ENCODE results near the gene S100P.
A peak's percentile ranks its signal among the peaks of the same experiment; 100 is the strongest.
"Not testable (repeated sequence)": the region's sequence is repeated elsewhere in the genome, so short reads cannot be mapped to it uniquely, and the experiment has no call there.

S100P gene

DNA sequence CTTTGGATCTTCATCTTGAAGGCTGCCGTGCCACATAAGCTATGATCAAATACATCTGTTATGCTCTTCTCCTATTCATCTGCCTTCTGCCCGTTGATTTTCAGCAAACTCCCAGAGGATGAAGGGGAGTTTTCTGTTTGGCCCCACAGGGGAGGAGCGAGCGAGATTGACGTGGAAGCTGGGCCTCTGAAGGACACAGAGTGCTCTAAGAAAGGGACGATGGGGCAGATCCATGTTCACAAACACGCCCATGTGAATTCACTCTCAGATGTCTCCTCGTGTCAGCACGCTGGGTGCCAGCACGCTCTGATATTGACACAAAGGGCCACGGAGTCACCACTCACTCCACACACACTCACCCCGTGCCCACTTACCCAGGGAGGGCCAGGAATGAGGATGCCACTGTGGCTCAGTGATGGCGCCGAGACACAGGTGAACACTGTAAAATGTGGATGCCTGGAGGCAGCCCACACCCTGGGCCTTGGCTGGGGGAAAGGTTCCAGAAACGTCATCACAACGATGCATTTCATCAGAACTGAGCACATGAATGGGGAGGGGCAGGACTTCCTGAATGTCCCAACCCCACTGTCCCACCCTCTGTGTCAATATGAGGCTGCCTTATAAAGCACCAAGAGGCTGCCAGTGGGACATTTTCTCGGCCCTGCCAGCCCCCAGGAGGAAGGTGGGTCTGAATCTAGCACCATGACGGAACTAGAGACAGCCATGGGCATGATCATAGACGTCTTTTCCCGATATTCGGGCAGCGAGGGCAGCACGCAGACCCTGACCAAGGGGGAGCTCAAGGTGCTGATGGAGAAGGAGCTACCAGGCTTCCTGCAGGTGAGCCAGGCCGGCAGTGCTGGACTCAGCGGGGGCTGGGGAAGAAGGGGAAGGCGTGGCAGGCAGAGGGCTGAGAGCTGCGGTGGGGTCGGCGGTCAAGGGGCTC is at the start of gene S100P:
TSS of gene S100P (plus strand) at position 648 of the 946 bp plus-strand sequence. CDS start at position 703, 55 bp downstream.
- no peak for DNase-seq (ENCODE audit: low spot score)

DNA sequence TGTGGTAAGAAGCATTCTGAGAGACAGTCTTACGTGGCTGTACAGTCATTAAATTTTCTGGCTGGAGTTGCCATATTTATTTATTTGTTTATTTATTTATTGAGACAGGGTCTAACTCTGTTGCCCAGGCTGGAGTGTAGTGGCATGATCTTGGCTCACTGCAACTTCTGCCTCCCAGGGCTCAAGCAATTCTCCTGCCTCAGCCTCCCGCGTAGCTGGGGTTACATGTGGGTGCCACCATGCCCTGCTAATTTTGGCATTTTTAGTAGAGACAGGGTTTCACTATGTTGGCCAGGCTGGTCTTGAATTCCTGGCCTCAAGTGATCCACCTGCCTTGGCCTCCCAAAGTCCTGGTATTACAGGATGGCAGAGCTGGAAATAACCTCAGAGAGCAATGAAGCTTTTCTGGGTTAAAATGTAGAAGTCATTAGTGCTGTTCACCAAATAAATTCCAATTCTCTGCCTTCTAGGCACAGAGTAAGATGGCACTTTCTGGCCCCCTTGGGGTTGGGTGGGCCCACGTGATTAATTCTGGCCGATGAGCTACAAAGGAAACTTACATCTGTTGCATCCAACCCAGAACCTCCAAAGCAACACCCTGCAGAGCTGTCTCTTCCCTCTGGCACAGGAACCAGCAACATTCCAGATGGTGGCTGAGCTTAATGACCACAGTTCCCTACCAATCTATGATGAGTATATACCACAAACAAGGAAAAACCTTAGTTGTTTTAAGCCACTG is 48.7 kb upstream of the S100P start:
- DNase-seq (ENCODE audit: low spot score), result no peak

DNA sequence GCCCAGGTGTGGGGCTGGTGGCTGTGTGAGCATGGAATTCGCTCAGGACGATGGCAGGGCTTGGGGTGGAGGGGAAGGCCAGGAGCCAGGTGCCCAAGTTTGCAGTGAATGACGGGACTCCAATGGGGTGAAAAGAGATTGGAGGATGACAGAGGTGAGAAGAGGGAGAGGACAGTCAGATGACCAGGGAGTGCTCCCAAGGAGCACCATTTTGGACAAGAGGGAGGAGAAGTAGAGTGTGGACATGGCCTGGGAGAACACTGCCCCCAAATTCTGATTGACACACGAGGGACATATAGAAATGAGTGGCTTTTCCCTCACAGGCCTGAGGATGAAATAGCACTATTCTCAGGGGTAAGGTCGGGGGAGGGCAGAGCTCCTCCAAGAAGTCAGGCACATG is 46.5 kb upstream of the S100P start:
- no peak for DNase-seq (ENCODE audit: low spot score)

DNA sequence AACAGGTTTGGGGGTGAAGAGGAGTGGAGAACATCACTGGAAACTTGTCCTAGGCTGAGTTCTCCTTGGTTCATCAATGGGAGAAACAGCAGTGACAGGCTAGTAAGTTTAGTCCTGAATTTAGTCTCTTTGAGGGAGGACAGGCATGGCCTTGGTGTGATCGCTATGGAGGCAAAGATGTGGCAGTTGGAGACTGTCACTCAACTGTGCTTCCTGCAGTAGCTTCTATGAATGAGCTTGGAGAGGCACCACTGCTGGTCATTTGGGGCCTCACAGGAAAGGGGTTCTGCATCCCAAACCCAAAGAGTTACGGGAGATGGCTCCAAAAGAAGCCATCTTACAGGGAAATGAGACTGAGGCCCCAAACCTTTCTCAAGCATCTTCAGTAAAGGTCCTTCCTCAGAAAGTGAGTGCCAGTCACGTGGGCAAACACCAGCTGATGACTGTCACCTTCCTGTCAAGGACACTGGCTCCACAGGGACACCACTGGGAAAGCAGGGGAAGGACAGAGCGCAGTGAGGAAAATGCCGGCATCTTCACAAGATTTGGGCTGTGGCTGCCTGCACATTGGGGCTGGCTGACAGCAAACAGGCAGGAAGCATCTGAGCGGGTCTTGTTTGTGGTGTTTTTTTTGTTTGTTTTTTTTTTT is 46.0 kb upstream of the S100P start:
- DNase-seq (ENCODE audit: low spot score), result no peak

DNA sequence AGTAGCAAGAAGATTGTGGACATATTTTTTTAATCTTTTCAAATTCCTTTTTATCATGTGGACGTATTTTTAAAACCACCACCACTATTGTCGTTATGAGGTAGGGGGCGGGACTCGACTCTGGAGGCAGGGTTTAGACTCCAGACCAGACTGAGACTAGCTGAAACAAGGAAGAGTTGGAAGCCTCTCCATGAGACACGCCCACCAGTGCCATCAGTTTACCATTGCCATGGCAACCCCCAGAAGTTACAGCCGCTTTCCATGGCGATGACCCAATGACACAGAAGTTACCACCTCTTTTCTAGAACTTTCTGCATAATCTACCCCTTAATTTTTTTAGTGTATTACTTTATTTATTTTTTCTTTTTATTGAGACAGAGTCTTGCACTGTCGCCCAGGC is 44.5 kb upstream of the S100P start:
- DNase-seq (ENCODE audit: low spot score), result no peak

DNA sequence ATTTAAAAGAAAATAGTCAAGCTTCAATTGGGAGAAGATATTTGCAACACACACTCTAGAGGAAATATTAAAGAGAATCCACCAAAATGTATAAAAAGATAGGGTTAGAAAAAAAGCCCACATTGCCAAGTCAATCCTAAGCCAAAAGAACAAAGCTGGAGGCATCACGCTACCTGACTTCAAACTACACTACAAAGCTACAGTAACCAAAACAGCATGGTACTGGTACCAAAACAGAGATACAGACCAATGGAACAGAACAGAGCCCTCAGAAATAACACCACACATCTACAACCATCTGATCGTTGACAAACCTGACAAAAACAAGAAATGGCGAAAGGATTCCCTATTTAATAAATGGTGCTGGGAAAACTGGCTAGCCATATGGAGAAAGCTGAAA is 39.5 kb upstream of the S100P start:
- not testable (repeated sequence) for DNase-seq (ENCODE audit: low spot score)

DNA sequence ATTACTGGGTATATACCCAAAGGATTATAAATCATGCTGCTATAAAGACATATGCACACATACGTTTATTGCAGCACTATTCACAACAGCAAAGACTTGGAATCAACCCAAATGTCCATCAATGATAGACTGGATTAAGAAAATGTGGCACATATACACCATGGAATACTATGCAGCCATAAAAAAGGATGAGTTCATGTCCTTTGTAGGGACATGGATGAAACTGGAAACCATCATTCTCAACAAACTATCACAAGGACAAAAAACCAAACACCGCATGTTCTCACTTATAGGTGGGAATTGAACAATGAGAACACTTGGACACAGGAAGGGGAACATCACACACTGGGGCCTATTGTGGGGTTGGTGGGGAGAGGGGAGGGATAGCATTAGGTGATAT is 38.4 kb upstream of the S100P start:
- DNase-seq (ENCODE audit: low spot score), result not testable (repeated sequence)

DNA sequence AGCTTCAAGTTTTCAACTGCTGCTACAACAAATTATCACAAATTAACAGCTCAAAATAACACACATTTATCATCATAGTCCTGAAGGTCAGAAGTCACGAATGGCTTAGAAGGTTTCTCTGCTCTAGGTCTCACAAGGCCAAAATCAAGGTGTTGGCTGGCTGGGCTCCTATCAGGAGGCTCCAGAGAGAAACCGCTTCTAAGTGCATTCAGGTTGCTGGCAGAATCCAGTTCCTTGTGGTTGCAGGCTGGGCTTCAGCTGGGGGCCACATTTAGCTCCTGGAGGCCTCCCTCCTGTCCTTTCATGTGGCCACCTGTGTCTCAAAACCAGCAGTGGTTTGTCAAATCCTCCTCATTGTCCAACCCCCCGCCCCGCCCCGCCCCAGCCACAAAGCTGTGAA is 37.8 kb upstream of the S100P start:
- no peak for DNase-seq (ENCODE audit: low spot score)

DNA sequence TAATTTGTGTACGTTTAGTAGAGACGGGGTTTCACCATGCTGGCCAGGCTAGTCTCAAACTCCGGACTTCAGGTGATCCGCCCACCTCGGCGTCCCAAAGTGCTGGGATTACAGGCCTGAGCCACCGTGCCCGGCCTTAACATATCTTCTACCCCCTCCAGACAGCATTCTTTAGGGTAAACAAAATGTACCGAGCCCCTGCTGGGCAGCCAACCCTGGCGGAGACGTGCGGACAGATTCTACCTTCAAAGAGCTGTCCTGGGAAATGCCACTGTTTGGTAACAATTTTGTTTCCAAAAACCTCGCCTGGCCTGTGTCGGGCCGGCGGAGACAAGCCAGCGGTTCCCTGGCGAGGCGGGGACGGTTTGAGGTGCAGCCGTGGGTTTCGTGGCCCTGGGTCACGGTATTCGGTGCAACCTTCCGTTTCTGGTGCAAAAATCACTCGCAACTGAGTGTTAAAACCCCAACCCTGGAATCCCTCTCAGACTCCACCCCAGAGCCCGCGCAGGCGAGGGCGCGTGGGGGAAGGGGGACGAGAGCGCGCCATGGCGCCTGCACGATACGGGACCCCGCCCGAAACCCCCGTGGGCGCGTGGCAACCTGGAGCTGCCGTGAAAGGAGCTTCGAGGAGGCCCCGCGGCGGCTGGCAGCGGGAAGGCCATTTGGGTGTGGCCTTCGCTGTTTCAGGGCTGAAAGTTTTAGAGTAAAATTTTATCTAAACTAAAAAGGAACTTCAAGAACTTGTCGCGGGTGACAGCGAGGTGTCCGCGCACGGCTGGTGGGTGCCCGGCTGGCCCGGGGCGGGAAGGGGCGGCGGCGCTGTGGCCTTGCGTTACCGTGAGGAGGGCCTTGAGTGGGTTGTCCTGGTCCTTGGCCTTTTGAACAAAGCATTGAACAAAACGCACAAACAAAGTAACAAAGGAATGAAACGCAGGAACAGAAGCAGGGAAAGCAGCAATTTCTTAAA is 36.2 kb upstream of the S100P start:
- DNase-seq (ENCODE audit: low spot score), result no peak

DNA sequence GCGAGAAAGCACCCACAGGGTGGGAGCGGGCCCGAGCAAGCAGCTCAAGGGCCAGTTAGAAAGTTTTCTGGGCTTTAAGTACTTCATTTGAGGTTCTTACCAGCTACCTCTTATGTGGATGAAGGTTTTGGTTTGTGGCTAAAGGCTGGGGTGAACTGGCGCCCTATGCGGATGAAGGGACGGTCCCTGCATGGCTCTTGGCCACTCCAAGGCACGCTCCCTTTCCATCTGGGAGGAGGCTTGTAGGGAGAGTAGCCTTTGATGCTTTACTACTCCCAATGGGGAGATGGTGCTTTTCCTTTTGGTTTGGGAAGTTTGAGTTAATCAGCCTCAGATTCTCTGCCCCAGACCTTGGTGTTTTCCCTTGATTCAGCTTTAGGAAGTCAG is 35.5 kb upstream of the S100P start:
- DNase-seq (ENCODE audit: low spot score), result no peak

DNA sequence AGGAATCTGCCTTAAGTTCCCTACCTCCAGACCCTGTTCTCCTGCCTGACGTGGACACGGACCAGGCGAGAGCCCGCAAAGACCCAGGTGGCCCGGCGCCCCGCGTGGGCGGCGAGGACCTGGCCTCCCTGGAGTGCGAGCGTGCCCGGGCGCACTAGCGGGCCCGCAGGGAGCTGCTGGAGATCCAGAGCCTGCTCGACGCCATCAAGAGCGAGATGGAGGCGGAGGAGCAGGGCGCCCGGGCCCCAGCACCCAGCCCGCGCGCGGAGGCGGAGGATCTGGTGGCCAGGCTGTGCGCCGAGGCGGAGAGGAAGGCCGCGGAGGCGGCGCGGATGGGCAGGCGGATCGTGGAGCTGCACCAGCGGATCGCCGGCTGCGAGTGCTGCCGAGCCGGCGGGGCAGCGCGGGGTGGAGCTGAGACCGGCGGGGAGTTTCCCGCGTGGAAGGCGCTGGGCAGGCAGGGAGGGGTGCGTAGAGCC is 35.0 kb upstream of the S100P start:
- peak; percentile 54 for DNase-seq (ENCODE audit: low spot score)

DNA sequence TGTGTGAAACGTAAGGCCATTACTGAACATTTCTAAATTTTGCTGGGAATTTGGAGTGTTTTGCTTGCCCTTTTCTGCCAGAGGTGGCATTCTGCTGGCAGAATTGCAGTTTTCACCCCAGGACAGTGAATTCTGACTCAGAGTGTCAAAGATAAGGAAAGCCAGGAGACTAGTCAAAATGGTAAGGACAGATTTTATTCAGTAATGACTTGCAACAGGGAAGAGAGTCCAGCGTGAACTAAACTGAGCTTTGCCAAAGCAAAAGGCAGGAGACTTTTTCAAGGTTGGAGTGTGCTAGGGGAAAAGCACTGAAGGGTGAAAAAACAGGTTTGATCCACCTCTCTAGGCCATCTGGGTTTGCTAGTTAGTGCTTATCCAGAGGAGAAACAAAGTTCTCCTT is 33.8 kb upstream of the S100P start:
- DNase-seq (ENCODE audit: low spot score), result no peak

DNA sequence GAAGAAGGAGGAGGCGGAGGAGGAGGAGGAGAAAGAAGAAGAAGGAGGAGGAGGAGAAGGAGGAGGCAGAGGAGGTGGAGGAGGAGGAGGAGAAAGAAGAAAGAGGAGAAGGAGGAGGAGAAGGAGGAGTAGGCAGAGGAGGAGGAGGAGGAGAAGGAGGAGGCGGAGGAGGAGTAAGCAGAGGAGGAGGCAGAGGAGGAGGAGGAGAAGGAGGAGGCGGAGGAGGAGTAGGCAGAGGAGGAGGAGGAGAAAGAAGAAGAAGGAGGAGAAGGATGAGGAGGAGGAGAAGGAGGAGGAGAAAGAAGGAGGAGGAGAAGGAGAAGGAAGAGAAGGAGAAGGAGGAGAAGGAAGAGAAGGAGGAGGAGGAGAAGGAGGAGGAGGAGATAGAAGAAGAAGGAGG is 33.2 kb upstream of the S100P start:
- DNase-seq (ENCODE audit: low spot score), result no peak

DNA sequence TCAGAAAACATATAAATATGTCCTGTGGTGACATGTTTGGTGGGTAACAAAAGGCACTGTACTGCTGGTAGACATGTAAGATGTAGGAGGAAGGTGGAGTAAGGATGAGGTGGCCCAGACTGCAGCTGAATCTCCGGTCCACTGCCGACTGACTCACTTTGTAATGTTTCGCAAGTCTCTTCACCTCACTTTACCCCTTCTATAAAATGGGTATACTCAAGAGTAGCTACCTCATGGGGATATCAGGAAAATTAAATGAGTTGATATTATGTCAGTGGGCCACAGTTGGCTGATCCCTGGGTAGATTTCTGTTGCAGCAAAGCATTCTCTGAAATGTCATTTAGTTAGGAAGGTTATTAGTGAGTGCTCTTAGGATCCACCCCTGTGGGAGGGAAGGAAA is 31.1 kb upstream of the S100P start:
- DNase-seq (ENCODE audit: low spot score), result no peak

DNA sequence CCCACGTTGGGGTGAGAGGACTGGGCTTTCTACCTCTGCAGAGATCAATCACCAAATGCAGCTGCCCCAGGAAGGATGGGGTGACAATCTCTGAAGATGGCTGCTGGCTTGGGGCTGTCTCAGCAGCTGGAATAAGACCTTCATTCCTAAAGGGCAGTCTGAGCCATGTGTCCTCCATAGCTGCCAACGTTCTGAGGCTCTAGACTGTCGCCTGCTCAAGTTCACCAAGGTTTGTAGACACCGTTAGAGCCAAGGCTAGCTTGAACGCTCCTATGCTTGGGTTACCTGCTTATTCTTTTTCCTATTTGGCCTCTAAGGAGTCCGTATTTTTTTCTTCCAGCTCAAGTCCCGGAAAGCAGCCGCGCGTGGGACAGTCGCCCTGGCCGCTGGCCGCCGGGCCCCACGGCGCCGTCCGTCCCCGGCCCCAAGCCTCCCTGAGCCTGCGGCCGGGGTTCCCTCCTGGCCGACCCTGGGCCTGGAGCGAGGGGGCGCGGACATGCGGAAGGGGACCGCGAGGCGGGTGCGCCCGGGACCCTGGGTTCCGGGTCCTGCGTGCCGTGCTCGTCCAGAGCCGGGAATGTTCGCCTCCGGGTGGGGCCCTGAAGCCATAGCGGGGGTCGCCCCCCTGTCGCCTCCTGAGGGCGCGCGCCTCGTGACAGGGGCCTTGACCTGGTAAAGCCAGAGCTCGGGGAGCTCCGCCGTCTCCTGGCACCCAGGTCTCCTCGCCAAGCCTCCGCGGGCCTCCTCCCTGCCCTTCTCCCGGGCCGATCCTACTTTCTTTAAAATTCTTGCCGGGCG is 29.9 kb upstream of the S100P start:
- DNase-seq (ENCODE audit: low spot score), result no peak

DNA sequence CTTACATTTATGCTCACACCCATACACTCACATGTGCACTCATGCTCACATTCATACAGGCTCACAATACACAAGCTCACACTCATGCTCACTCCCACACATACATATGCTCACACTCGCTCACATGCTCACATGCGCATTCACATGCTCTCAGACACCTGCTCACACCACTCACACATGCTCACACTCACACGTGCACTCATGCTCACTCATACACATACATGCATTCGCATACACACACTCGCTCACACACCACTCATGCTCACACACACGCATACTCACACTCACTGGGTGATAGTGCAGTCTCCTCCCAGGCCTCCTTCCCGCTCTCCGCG is 28.4 kb upstream of the S100P start:
- no peak for DNase-seq (ENCODE audit: low spot score)

DNA sequence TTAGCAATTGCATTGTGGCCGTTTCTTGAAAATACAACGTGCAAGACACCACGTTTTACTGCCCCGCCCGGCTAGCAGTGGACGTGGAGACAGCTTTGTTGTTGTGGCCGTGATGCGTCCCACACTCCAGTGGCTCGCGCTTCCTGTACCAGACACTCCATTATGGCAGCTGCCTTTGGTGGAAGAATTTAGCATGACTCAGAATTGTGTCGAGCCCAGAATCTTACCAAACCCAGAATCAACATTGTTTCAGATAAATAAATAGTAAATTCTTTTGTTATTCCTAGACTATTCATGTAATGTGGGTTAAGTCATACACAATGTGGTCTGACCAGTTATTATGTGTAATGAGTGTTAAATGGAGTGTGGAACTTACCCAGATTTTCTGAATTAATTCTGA is 25.3 kb upstream of the S100P start:
- DNase-seq (ENCODE audit: low spot score), result peak; percentile 75

DNA sequence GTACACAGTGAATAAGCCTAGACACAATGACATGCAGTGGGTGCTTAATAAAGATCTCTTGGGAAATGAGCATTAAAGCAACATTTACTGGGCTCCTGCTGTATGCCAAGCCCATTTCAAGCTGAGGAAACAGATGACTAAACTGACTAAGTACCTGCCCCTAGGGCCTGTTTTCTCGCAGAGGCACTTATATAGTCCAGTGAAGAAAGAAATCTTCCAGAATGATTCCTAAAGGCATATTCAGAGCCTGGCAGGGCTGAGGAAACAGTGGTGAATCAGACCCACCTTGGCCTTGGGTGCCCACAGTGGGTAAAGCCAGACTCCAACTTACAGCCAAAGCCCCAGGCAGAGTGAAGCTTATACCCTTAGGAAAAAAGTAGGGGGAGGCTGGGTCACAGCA is 22.0 kb upstream of the S100P start:
- no peak for DNase-seq (ENCODE audit: low spot score)

DNA sequence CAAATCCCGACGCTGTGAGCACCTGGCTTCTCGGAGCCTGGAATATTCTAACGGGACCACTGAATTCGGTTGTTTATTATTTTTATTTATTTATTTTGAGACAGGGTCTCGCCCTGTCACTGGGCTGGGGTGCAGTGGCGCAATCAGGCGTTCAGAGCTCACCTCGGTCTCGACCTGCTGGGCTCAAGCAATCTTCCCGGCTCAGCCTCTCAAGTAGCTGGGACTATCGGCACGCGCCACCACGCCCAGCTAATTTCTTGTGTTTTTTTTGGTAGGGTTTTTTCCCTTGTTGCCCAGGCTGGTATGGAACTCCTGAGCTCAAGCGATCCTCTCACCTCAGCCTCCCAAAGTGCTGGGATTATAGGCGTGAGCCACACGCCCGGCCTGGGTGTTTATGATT is 21.5 kb upstream of the S100P start:
- no peak for DNase-seq (ENCODE audit: low spot score)

DNA sequence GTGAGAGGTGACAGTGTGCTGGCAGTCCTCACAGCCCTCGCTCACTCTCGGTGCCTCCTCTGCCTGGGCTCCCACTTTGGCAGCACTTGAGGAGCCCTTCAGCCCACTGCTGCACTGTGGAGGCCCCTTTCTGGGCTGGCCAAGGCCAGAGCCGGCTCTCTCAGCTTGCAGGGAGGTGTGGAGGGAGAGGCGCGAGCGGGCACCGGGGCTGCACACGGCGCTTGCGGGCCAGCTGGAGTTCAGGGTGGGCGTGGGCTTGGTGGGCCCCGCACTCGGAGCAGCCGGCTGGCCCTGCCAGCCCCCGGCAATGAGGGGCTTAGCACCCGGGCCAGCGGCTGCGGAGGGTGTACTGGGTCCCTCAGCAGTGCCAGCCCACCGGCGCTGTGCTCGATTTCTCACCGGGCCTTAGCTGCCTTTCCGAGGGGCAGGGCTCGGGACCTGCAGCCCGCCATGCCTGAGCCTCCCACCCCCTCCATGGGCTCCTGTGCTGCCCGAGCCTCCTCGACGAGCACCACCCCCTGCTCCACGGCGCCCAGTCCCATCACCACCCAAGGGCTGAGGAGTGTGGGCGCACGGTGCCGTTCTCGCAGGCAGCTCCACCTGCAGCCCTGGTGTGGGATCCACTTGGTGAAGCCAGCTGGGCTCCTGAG is 21.0 kb upstream of the S100P start:
- DNase-seq (ENCODE audit: low spot score), result not testable (repeated sequence)

Data from hepatic stellate cell (primary cell).